Measurements from ENCODE around the gene MMADHC.

Gene MMADHC

GRCh38 chr2:149528983-149529382 lies 58.6 kb downstream of the MMADHC start:
- ChIA-PET POLR2A (ENCODE audit: low non-redundant PET) (no interaction called here), CTCF (no interaction called here)
- no peak overlapping the region for H3K27ac ChIP-seq
- DNase-seq (ENCODE audit: low spot score): no peak
- TF ChIP-seq CTCF (conservative IDR thresholded peaks at IDR 0.05; ENCODE audit: low read depth): no peak

- H3K27ac ChIP-seq: no peak overlapping the region
- ChIA-PET CTCF (no interaction called here), POLR2A (ENCODE audit: low non-redundant PET) (no interaction called here)
- DNase-seq (ENCODE audit: low spot score): no peak
- no peak for TF ChIP-seq CTCF (conservative IDR thresholded peaks at IDR 0.05; ENCODE audit: low read depth)
These were observed 59.4 kb downstream of the MMADHC start for GRCh38 chr2:149527998-149528755.

- no peak overlapping the region for H3K27ac ChIP-seq
- CTCF ChIA-PET: no interaction called here
- no peak for DNase-seq (ENCODE audit: low spot score)
- POLR2A ChIA-PET (ENCODE audit: low non-redundant PET): no interaction called here
- no peak for TF ChIP-seq CTCF (conservative IDR thresholded peaks at IDR 0.05; ENCODE audit: low read depth)
These were observed 60.9 kb downstream of the MMADHC start for GRCh38 chr2:149526689-149527088.

GRCh38 chr2:149525323-149525722 lies 62.3 kb downstream of the MMADHC start:
- POLR2A ChIA-PET (ENCODE audit: low non-redundant PET): no interaction called here
- CTCF ChIA-PET: no interaction called here
- no peak overlapping the region for H3K27ac ChIP-seq
- no peak for TF ChIP-seq CTCF (conservative IDR thresholded peaks at IDR 0.05; ENCODE audit: low read depth)
- no peak for DNase-seq (ENCODE audit: low spot score)

All from RWPE1 (cell line).